Fibroblast of the aortic adventitia (primary cell): Measurements from ENCODE around the gene KIRREL2. TPM values are rescaled to one million over a fixed set of nuclear protein-coding genes. Genes with fewer than 3 reads are reported as not detected.
"Not testable (repeated sequence)": the region's sequence is repeated elsewhere in the genome, so short reads cannot be mapped to it uniquely, and the experiment has no call there.

Experiments
- DNase-seq: peaks from one replicate; pipeline ENCODE4 v3.0.0-alpha.2; 2010; ENCODE audit warnings: low read depth
- H3K4me3 ChIP-seq: 2 replicates; pipeline ENCODE4 v1.5.1; 2011; ENCODE audit warnings: low read depth, mild to moderate bottlenecking, control low read depth, low read length, moderate library complexity
- total RNA-seq: library from RNA; depleted of rRNA; stranded (reverse); fragments of >200 nt; gene quantifications from 2 replicates; pipeline ENCODE4 v1.2.3, GENCODE V29; 2012; ENCODE audit warnings: low replicate concordance
- TF ChIP-seq, protein P1 (sequence below): IDR thresholded peaks from 2 replicates; pipeline ENCODE4 v1.5.1; 2011; ENCODE audit warnings: mild to moderate bottlenecking, low read length, control low read depth, inconsistent platforms; ENCODE audit not compliant: insufficient read depth

The KIRREL2 gene
- total RNA-seq, 1 donor, result not detected

- DNase-seq, result no peak
- TF ChIP-seq, protein P1, sequence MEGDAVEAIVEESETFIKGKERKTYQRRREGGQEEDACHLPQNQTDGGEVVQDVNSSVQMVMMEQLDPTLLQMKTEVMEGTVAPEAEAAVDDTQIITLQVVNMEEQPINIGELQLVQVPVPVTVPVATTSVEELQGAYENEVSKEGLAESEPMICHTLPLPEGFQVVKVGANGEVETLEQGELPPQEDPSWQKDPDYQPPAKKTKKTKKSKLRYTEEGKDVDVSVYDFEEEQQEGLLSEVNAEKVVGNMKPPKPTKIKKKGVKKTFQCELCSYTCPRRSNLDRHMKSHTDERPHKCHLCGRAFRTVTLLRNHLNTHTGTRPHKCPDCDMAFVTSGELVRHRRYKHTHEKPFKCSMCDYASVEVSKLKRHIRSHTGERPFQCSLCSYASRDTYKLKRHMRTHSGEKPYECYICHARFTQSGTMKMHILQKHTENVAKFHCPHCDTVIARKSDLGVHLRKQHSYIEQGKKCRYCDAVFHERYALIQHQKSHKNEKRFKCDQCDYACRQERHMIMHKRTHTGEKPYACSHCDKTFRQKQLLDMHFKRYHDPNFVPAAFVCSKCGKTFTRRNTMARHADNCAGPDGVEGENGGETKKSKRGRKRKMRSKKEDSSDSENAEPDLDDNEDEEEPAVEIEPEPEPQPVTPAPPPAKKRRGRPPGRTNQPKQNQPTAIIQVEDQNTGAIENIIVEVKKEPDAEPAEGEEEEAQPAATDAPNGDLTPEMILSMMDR, result no peak
- H3K4me3 ChIP-seq, result no peak overlapping the region
Observed at GRCh38 chr19:35833972-35834371, 22.7 kb upstream of the KIRREL2 start.

DNA sequence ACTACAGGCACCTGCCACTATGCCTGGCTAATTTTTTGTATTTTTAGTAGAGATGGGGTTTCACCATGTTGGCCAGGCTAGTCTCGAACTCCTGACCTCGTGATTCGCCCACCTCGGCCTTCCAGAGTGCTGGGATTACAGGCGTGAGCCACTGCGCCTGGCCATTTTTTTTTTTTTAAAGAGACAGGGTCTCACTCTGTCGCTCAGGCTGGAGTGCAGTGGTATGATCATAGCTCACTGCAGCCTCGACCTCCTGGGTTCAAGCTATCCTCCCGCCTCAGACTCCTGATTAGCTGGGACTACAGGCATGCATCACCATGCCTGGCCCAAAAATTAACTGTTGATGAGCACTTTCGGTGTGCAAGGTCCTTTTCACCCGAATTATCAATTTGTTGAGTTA lies 20.6 kb upstream of the KIRREL2 start:
- DNase-seq, H3K4me3 ChIP-seq: not testable (repeated sequence)

GRCh38 chr19:35841961-35842595 lies 14.6 kb upstream of the KIRREL2 start:
- TF ChIP-seq, protein P1, result no peak
- no peak overlapping the region for H3K4me3 ChIP-seq
- no peak for DNase-seq

DNA sequence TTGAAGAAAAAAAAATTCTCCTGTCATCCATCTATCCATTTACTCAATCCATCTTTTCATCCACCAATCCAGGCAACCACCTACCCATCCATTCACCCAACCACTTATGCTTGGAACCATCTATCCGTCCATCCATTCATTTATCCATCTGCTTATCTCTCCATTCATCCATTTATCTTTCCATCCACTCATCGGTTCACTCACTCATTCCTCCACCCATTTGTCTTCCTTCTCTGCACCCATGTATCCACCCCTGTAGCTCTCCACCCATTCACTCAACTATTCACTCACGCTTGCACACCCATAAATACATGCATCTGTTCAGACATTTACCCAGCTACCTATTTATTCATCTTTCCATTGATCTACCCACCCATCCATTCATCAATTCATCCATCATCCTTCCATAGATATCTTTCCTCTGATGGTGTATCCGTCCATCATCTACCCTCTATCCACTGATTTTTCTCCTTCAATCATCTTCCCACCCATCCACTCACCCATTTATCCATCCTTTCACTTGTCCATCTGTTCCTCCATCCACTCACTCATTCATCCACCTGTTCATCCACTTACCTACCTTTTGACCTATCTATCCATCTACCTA lies 13.9 kb upstream of the KIRREL2 start:
- no peak for DNase-seq
- TF ChIP-seq, protein P1, result no peak
- no peak overlapping the region for H3K4me3 ChIP-seq

GRCh38 chr19:35843676-35844481 lies 12.8 kb upstream of the KIRREL2 start:
- no peak overlapping the region for H3K4me3 ChIP-seq
- TF ChIP-seq, protein P1, result no peak
- no peak for DNase-seq

DNA sequence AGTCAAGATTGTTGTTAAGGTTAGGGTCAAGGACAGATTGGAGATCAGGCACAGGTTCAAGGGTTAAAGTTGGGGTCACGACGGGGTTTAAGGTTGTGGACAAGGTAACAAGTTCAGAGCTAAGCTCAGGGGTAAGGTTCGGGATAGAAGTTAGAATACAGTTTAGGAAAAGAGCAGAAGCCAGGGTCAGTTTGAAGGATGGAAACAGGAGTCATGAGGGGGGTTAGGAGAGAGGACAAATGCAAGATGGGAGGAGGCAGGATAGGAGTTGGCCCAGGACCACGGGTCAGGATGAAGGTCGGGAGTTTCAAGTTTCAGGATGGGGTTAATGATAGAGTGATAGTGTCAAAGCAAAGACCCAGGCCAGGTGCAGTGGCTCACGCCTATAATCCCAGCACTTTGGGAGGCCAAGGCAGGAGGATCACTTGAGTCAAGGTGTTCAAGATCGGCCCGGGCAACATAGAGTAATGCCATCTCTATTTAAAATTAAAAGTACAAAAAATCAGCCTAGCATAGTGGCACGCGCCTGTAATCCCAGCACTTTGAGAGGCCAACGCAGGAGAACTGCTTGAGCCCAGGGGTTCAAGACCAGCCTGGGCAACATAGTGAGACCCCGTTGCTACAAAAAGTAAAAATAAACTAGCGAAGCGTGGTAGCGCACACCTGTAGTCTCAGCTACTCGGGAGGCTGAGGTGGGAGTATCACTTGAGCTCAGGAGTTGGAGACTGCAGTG lies 12.1 kb upstream of the KIRREL2 start:
- no peak for DNase-seq
- TF ChIP-seq, protein P1, result no peak
- no peak overlapping the region for H3K4me3 ChIP-seq
